ENCODE measurements around the gene GNL1. TPM values are rescaled to one million over a fixed set of nuclear protein-coding genes. Genes with fewer than 3 reads are reported as not detected.
"Not testable (repeated sequence)": the region's sequence is repeated elsewhere in the genome, so short reads cannot be mapped to it uniquely, and the experiment has no call there.

GNL1 gene
- total RNA-seq, 1 experiment from 2014 or later = 101 TPM

DNA sequence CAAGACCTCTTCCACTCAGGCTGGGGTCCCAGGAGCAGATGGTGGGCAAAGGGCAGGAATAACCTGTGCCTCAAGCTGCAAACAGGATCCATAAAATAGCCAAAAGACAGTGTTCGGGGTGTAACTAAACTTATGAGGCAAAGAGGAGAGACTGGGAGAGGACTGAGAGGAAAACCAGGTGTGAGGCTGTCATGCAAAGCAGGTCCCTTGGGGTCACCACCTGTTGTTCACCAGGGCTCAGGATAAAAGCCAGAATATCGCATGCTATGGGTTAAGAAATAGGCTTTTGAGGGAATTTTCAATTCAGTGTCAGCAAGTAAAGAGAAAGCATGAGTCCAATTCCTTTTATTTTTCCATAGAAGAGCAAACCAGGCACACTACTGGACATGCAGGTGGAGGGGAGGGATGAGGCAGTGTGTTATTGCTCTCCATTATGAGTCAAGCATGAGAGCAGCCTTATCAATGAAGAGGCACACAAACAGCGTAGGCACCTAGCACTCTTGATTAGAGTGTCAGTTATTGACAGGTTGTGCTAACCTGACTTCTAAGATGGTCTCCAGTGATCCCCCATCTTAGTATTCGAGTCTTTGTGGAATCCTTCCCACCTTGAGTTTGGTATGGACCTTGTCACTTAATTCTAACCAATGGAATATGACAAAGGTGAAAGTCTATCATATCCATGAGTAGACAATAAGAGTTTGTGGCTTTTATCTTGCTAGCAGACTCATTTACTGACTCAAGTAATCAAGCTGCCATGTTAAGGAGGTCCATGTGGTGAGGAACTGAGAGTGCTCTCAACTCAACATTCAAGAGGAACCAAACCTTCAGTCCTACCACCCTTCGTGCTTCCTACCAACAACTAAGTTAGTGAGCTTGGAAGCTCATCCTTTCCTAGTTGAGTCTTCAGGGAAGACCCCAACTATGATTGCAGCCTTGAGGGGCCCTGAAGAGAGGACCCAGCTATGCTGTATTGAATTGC is 48.2 kb downstream of the GNL1 start:
- no peak overlapping the region for H3K27ac ChIP-seq (ENCODE audit: low read depth, low read length, poor library complexity, severe bottlenecking)
- H3K4me3 ChIP-seq (ENCODE audit: low read depth, low read length, poor library complexity, severe bottlenecking) = no peak overlapping the region
- TF ChIP-seq EZH2 (IDR thresholded peaks at IDR 0.05; ENCODE audit: borderline replicate concordance, low read depth, low read length, poor library complexity, severe bottlenecking) = no peak
- TF ChIP-seq, protein P1, sequence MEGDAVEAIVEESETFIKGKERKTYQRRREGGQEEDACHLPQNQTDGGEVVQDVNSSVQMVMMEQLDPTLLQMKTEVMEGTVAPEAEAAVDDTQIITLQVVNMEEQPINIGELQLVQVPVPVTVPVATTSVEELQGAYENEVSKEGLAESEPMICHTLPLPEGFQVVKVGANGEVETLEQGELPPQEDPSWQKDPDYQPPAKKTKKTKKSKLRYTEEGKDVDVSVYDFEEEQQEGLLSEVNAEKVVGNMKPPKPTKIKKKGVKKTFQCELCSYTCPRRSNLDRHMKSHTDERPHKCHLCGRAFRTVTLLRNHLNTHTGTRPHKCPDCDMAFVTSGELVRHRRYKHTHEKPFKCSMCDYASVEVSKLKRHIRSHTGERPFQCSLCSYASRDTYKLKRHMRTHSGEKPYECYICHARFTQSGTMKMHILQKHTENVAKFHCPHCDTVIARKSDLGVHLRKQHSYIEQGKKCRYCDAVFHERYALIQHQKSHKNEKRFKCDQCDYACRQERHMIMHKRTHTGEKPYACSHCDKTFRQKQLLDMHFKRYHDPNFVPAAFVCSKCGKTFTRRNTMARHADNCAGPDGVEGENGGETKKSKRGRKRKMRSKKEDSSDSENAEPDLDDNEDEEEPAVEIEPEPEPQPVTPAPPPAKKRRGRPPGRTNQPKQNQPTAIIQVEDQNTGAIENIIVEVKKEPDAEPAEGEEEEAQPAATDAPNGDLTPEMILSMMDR (conservative IDR thresholded peaks at IDR 0.05; ENCODE audit: low read depth, low read length) = no peak
- no peaks in the 10 kb centered on the region for H3K9me3 ChIP-seq (ENCODE audit: low read depth, low read length, poor library complexity, severe bottlenecking)
- ChIA-PET POLR2A (ENCODE audit: low non-redundant PET) (no interaction called here), CTCF (no interaction called here)
- H3K4me1 ChIP-seq (ENCODE audit: insufficient read depth, low read length, poor library complexity, severe bottlenecking) = no peaks in the 10 kb centered on the region
- no TSS peak for BruUV-seq (replicated peaks)
- H3K27me3 ChIP-seq (replicated peaks; ENCODE audit: insufficient read depth, low read depth, low read length, poor library complexity) = no peaks in the 10 kb centered on the region
- intact Hi-C loops (cut with micrococcal nuclease; ENCODE audit: unreplicated experiment) = no loop called here
- no peak for DNase-seq (ENCODE audit: low spot score)
- no peaks in the 10 kb centered on the region for H3K36me3 ChIP-seq (ENCODE audit: insufficient read depth, low read length, poor library complexity, severe bottlenecking)

DNA sequence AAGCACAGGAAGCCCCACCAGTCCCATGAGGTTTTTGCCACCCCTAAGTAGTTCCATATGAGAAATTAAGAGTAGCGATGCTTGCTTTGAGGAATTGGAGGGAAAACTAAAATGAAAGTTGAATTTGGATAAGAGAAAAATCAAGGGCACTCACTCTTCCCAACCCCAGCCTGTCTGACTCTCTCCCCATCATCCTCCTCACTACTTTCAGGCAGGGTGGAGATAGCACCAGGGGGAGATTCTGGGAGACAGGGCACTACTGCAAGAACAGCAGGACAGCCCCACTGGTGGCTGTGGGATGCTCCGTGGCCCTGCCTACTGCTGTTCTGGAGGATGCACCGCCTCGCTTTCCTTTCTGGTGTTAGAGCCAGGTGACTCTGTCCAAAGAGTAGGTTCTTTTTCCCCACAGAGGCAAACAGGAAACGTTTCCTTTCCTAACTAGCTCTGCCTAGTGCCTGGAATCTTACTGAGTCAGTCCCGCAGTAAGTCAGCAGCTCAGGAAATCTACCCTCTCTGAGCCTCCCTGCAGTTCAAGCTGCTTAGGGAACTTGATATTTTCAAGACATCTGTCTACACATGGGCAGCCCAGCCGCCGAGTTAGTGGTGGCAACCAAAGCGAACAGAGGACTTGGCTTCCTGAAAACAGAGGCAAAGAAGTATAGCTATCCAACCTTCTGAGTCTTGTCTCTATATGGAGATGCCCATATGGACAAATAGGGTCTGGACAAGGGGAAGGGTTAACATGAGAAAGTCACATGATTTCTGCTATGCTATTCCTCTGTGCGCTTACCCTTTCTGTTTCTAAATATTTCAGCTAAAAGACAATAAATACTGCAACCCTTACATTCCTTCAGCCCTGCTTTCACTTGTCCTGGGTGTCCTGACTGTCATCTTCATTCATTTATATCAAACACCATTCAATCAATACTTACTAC is 55.6 kb downstream of the GNL1 start:
- no TSS peak for BruUV-seq (replicated peaks)
- Histone ChIP-seq H3K4me1 (ENCODE audit: insufficient read depth, low read length, poor library complexity, severe bottlenecking) (peaks cover 7% of the 10 kb centered on the region), H3K4me3 (ENCODE audit: low read depth, low read length, poor library complexity, severe bottlenecking) (no peak overlapping the region), H3K36me3 (ENCODE audit: insufficient read depth, low read length, poor library complexity, severe bottlenecking) (no peaks in the 10 kb centered on the region), H3K27me3 (replicated peaks; ENCODE audit: insufficient read depth, low read depth, low read length, poor library complexity) (no peaks in the 10 kb centered on the region), H3K9me3 (ENCODE audit: low read depth, low read length, poor library complexity, severe bottlenecking) (no peaks in the 10 kb centered on the region), H3K27ac (ENCODE audit: low read depth, low read length, poor library complexity, severe bottlenecking) (no peak overlapping the region)
- POLR2A ChIA-PET (ENCODE audit: low non-redundant PET) = no interaction called here
- peak; percentile 12 for DNase-seq (ENCODE audit: low spot score)
- CTCF ChIA-PET = interaction anchor here (0.6 to 1.5 kb wide), 2 partner anchors 16 to 47 kb away, joined by 3 to 7 read pairs; no protein-coding TSS in a partner anchor
- intact Hi-C loops (cut with micrococcal nuclease; ENCODE audit: unreplicated experiment) = no loop called here
- TF ChIP-seq, protein P1 (conservative IDR thresholded peaks at IDR 0.05; ENCODE audit: low read depth, low read length) = no peak
- TF ChIP-seq EZH2 (IDR thresholded peaks at IDR 0.05; ENCODE audit: borderline replicate concordance, low read depth, low read length, poor library complexity, severe bottlenecking) = no peak

DNA sequence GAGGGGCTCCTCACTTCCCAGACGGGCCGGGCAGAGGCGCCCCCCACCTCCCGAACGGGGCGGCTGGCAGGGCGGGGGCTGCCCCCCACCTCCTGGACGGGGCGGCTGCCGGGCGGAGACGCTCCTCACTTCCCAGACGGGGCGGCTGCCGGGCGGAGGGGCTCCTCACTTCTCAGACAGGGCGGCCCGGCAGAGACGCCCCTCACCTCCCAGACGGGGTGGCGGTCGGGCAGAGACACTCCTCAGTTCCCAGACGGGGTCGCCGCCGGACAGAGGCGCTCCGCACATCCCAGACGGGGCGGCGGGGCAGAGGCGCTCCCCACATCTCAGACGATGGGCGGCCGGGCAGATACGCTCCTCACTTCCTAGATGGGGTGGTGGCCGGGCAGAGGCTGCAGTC is 57.6 kb downstream of the GNL1 start:
- H3K9me3 ChIP-seq (ENCODE audit: low read depth, low read length, poor library complexity, severe bottlenecking); H3K36me3 ChIP-seq (ENCODE audit: insufficient read depth, low read length, poor library complexity, severe bottlenecking); intact Hi-C loops (cut with micrococcal nuclease; ENCODE audit: unreplicated experiment); H3K27me3 ChIP-seq (replicated peaks; ENCODE audit: insufficient read depth, low read depth, low read length, poor library complexity); H3K4me3 ChIP-seq (ENCODE audit: low read depth, low read length, poor library complexity, severe bottlenecking); POLR2A ChIA-PET (ENCODE audit: low non-redundant PET); H3K4me1 ChIP-seq (ENCODE audit: insufficient read depth, low read length, poor library complexity, severe bottlenecking); H3K27ac ChIP-seq (ENCODE audit: low read depth, low read length, poor library complexity, severe bottlenecking); BruUV-seq (replicated peaks); DNase-seq (ENCODE audit: low spot score); CTCF ChIA-PET: not testable (repeated sequence)

Data from A673 (cell line).